Measurements from ENCODE around the gene ATF4.

DNA sequence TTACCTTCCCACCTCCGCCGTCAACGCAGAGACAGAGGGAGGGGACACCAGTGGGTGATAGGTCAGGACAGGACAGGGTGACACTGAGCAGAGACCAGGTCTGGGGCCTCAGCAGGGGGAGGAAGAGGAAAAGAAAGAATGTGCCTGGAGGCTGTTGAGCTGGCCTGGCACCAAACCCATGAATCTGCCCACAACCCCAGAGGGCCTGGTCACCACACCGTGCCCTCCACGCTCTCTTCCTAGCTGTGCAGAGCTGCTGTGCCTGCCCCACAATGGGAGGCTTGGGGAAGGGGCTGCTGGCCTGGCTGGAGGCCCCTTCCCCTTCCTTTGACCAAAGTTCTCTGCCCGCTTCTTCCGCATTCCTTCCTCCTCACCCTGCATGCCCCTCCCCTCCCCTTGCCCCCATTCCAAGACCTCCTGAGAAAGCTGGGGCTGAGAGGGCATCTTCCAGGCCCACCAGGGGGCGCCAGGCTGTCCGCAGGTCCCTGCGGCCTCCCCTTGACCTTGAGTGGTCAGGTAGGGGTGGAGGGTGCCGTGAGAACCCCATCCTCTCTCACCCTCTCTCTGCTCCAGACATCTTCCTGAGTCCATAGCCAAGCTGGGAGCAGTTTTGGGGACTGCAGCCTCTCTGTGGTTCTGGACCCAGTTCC, 39.2 kb downstream of the ATF4 start:
- TF ChIP-seq POLR2A (IDR thresholded peaks at IDR 0.05; ENCODE audit: low read depth, low read length) = no peak
- TF ChIP-seq POLR2AphosphoS5 (IDR thresholded peaks at IDR 0.05; ENCODE audit: low read depth, low read length) = no peak
- TF ChIP-seq SPI1 (IDR thresholded peaks at IDR 0.05; ENCODE audit: low read depth, low read length) = no peak
- TF ChIP-seq PAX5 (IDR thresholded peaks at IDR 0.05; ENCODE audit: insufficient read depth, low read length, severe bottlenecking) = no peak
- TF ChIP-seq TAF1 (IDR thresholded peaks at IDR 0.05; ENCODE audit: low read depth, low read length) = no peak
- TF ChIP-seq POU2F2 (IDR thresholded peaks at IDR 0.05; ENCODE audit: low read depth, low read length) = no peak

Measured in GM12891 (cell line).